SK-N-SH treated with all-trans-retinoic acid at 6 μM for 48 hours (cell line): ENCODE measurements around the gene FNIP1.

ENCODE experiments used
- ARNTL ChIP-seq: fragments of 450-650 bp; formaldehyde crosslinking; IDR thresholded peaks from 2 replicates; pipeline ENCODE4 v1.5.0; 2020; ENCODE audit warnings: low read depth, mild to moderate bottlenecking, moderate library complexity, borderline replicate concordance
- CSDC2 ChIP-seq: fragments of 250-450 bp; sonication (Bioruptor Pico); IDR thresholded peaks from 2 replicates; pipeline ENCODE4 v1.5.0; 2020; ENCODE audit warnings: mild to moderate bottlenecking, moderate library complexity
- GLIS3 ChIP-seq: fragments of 250-450 bp; sonication (Bioruptor Pico); IDR thresholded peaks from 2 replicates; pipeline ENCODE4 v1.5.0; 2020; ENCODE audit warnings: mild to moderate bottlenecking, moderate library complexity
- ISL1 ChIP-seq: fragments of 250-450 bp; sonication (Bioruptor Pico); IDR thresholded peaks from 2 replicates; pipeline ENCODE4 v2.1.2; 2022; ENCODE audit warnings: mild to moderate bottlenecking, moderate library complexity
- PATZ1 ChIP-seq: fragments of 250-450 bp; sonication (Bioruptor Pico); IDR thresholded peaks from 2 replicates; pipeline ENCODE4 v1.8.0; 2020; ENCODE audit warnings: mild to moderate bottlenecking, moderate library complexity, borderline replicate concordance
- ZFP3 ChIP-seq: fragments of 250-450 bp; sonication (Bioruptor Pico); IDR thresholded peaks from 2 replicates; pipeline ENCODE4 v1.5.0; 2020; ENCODE audit warnings: mild to moderate bottlenecking, moderate library complexity
- ZFP30 ChIP-seq: fragments of 450-650 bp; formaldehyde crosslinking; IDR thresholded peaks from 2 replicates; pipeline ENCODE4 v1.5.0; 2022; ENCODE audit warnings: mild to moderate bottlenecking, moderate library complexity

- TF ChIP-seq PATZ1 (CRISPR knock-in tag) (no peak), CSDC2 (CRISPR knock-in tag) (no peak), ZFP30 (CRISPR knock-in tag) (no peak), ZFP3 (no peak), ARNTL (no peak), ISL1 (no peak), GLIS3 (CRISPR knock-in tag) (no peak)
Observed at GRCh38 chr5:131706281-131706680, 90.5 kb downstream of the FNIP1 start.
